Peyer's patch (tissue), 4 donors: ENCODE measurements around the gene OLFML1.

Experiments
- POLR2A ChIP-seq, 2 donors: fragments of 450-650 bp; IDR thresholded peaks; one replicate each; pipeline ENCODE4 v1.5.1; 2017; ENCODE audit warnings: antibody characterized with exemption in 2 of 2, mild to moderate bottlenecking in 2 of 2, moderate library complexity in 2 of 2
- TF ChIP-seq, protein P1 (sequence below), 6 experiments: fragments of 450-650 bp in 4 of 6; fragments of 200-600 bp in 2 of 6; sonication (generic) in 1 of 6; IDR thresholded peaks; one replicate each; pipeline ENCODE4 v1.5.1; 2017 to 2019; ENCODE audit warnings: antibody characterized with exemption in 6 of 6, mild to moderate bottlenecking in 3 of 6, moderate library complexity in 1 of 6

DNA sequence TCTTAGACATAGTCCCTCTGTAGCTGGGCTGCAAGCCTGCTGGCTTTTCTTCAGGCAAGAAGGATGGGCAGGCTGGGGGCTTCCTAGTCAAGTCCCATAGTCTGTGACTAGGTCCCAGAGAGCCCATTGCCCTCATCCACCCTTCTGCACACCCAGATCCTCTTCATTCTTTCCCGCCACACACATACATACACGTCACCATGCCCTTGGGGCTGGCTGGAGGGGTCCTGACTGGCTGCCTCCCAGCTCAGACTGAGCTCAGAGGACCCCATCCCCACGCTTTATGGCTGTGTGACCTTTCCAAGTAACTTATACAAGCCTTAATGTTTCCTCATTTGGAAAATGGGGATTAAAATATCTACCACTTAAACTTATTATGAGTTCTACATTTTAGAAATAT is 14.9 kb downstream of the OLFML1 start:
- TF ChIP-seq, protein P1, sequence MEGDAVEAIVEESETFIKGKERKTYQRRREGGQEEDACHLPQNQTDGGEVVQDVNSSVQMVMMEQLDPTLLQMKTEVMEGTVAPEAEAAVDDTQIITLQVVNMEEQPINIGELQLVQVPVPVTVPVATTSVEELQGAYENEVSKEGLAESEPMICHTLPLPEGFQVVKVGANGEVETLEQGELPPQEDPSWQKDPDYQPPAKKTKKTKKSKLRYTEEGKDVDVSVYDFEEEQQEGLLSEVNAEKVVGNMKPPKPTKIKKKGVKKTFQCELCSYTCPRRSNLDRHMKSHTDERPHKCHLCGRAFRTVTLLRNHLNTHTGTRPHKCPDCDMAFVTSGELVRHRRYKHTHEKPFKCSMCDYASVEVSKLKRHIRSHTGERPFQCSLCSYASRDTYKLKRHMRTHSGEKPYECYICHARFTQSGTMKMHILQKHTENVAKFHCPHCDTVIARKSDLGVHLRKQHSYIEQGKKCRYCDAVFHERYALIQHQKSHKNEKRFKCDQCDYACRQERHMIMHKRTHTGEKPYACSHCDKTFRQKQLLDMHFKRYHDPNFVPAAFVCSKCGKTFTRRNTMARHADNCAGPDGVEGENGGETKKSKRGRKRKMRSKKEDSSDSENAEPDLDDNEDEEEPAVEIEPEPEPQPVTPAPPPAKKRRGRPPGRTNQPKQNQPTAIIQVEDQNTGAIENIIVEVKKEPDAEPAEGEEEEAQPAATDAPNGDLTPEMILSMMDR (IDR thresholded peaks at IDR 0.05): no peak
- no peak for TF ChIP-seq POLR2A (IDR thresholded peaks at IDR 0.05)
